ENCODE results near the gene CAMK1D. TPM values are rescaled to one million over a fixed set of nuclear protein-coding genes. Genes with fewer than 3 reads are reported as not detected.

The CAMK1D gene
- total RNA-seq, 6 experiments from 2014 or later = 0.34 to 1.4 (median 0.43) TPM

DNA sequence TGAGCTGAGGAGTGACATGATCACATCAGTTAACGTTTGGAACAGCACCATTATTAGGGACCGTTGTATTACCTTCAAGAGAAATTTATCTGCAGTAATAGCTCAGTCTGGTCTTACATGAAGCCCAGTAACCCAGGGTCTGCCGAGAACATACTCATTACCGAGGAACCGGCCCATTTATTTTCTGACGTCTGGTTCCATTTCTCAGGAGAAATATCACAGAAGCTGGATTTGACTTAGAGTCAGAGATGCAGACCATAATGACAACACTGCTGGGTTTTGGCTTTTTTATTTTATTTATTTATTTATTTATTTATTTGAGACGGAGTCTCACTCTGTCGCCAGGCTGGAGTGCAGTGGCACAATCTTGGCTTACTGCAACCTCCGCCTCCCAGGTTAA, 489.0 kb downstream of the CAMK1D start:
- no peak for DNase-seq
- TF ChIP-seq CTCF (IDR thresholded peaks at IDR 0.05) = no peak
- no peak overlapping the region for H3K27ac Mint-ChIP-seq
- no peaks in the 10 kb centered on the region for H3K36me3 Mint-ChIP-seq (ENCODE audit: low read depth)
- no peaks in the 10 kb centered on the region; the same call in 1 of the 2 replicates for H3K27me3 Mint-ChIP-seq (ENCODE audit: insufficient read depth)
- H3K4me1 Mint-ChIP-seq (ENCODE audit: low read depth) = no peaks in the 10 kb centered on the region
- H3K9me3 Mint-ChIP-seq = peaks cover 4% of the 10 kb centered on the region; the same call in 1 of the 2 replicates
- H3K4me3 Mint-ChIP-seq = no peak overlapping the region

DNA sequence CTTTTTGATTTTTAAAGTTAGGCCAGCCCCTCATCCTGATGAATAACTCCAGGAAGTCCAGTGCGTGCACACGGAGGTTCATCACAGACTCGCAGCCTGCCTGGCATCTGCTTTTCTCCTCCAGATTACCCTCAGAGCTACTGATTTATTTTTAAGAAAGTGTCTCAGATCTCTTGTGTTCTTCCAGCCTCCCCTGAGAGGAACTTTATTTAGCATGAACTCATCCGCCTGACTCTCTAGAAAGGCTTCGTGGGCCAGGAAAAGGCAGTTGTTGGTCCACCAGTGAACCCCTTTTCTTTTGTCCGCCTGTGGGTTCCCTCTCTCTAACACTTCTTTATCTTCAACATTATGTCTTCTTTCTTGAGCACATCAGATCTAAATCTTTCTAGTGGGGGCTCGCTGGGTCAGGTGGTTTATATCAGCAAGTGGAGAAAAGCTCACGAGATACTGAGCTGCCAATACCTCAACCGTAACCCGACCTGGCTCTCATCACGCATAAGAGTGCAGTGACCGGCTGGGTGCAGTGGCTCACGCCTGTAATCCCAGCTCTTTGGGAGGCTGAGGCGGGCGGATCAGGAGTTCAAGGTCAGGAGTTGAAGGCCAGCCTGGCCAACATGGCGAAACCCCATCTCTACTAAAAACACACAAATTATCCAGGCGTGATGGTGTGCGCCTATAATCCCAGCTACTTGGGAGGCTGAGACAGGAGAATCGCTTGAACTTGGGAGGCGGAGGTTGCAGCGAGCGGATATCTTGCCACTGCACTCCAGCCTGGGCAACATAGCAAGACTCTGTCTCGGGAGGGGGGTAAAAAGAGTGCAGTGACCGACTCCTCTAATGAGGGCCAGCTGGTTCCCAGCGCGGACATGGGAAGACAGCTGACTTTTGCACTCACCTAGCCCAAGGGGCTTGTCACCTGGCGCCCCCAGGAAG, 489.9 kb downstream of the CAMK1D start:
- Mint-ChIP-seq H3K9me3 (peaks cover 4% of the 10 kb centered on the region; the same call in 1 of the 2 replicates), H3K4me1 (ENCODE audit: low read depth) (no peaks in the 10 kb centered on the region), H3K4me3 (no peak overlapping the region), H3K27ac (no peak overlapping the region), H3K27me3 (ENCODE audit: insufficient read depth) (no peaks in the 10 kb centered on the region; the same call in 1 of the 2 replicates), H3K36me3 (ENCODE audit: low read depth) (no peaks in the 10 kb centered on the region)
- DNase-seq = no peak
- no peak for TF ChIP-seq CTCF (IDR thresholded peaks at IDR 0.05)

DNA sequence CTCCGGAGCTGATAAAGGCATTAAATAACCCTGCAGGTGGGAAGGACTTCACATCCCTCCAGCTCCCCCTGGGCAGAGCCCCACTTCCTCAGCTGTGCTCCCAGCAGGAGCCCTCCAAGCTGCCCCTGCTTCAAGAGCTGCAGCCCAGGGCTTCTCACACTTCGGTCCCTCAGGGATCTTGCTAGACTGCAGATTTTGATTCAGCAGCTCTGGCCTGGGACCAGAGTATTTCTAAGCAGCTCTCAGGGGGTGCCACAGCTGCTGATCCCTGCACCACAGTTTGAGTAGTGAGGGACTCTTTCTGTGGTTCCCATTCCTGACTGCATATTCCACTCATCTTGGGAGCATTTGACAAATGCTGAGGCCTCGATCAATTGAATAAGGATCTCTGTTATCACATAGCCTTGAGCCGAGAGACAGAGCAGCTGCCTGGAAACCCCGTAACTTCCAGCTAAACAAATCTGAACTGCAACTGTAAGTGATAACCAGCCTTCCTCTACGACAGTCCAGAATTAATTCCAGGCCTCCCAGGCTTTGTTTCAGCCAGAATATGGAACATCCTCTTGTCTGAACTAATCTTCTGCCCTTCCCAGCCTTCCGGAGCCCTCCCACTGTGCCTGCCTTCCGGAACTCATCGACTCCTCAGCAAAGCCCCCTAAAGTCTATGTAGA, 490.7 kb downstream of the CAMK1D start:
- Mint-ChIP-seq H3K9me3 (peaks cover 4% of the 10 kb centered on the region; the same call in 1 of the 2 replicates), H3K4me1 (ENCODE audit: low read depth) (peaks cover 4% of the 10 kb centered on the region), H3K27ac (no peak overlapping the region), H3K36me3 (ENCODE audit: low read depth) (no peaks in the 10 kb centered on the region), H3K4me3 (no peak overlapping the region), H3K27me3 (ENCODE audit: insufficient read depth) (no peaks in the 10 kb centered on the region; the same call in 1 of the 2 replicates)
- no peak for TF ChIP-seq CTCF (IDR thresholded peaks at IDR 0.05)
- no peak for DNase-seq

DNA sequence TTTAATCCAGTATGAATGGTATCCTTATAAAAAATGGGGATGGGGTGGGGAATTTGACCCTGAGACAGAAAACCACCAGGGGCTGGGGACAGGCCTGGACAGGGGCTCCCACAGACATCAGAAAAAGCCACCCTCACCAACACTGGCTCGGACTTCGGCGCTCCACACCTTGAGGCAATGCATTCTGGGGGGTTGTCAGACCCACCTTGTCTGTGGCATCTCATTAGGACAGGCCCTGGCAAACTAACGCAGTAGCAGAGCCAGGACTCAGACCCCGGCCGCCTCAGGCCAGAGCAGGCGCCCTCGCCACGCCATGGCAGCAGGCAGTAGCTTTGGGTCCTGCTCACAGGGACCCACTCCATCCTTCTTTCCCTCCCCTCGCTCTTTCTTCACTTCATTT, 492.1 kb downstream of the CAMK1D start:
- Mint-ChIP-seq H3K27me3 (ENCODE audit: insufficient read depth) (no peaks in the 10 kb centered on the region; the same call in 1 of the 2 replicates), H3K36me3 (ENCODE audit: low read depth) (no peaks in the 10 kb centered on the region), H3K9me3 (peaks cover 4% of the 10 kb centered on the region; the same call in 1 of the 2 replicates), H3K4me1 (ENCODE audit: low read depth) (peaks cover 8% of the 10 kb centered on the region), H3K4me3 (no peak overlapping the region), H3K27ac (no peak overlapping the region)
- no peak for DNase-seq
- TF ChIP-seq CTCF (IDR thresholded peaks at IDR 0.05) = no peak

- no peak for DNase-seq
- Mint-ChIP-seq H3K4me1 (ENCODE audit: low read depth) (peaks cover 8% of the 10 kb centered on the region), H3K27me3 (ENCODE audit: insufficient read depth) (no peaks in the 10 kb centered on the region; the same call in 1 of the 2 replicates), H3K4me3 (no peak overlapping the region), H3K9me3 (peaks cover 4% of the 10 kb centered on the region; the same call in 1 of the 2 replicates), H3K27ac (no peak overlapping the region), H3K36me3 (ENCODE audit: low read depth) (no peaks in the 10 kb centered on the region)
- no peak for TF ChIP-seq CTCF (IDR thresholded peaks at IDR 0.05)
Measured at GRCh38 chr10:12841826-12842225, 492.5 kb downstream of the CAMK1D start.
